HepG2 (cell line): ENCODE results near the gene ZFYVE28. TPM values are rescaled to one million over a fixed set of nuclear protein-coding genes. Genes with fewer than 3 reads are reported as not detected.

ENCODE experiments used
- ZBTB40 ChIP-seq, 2 experiments: fragments of 450-650 bp in 1 of 2; sonication (generic) in 1 of 2; formaldehyde crosslinking in 1 of 2; IDR thresholded peaks; 2 replicates each; pipeline versions ENCODE4 v1.6.1 to v1.8.0; 2016 to 2022; ENCODE audit warnings: antibody characterized with exemption in 1 of 2, mild to moderate bottlenecking in 1 of 2, missing genetic modification reagents in 1 of 2
- ZNF292 ChIP-seq: sonication (generic); formaldehyde crosslinking; IDR thresholded peaks from 2 replicates; pipeline ENCODE4 v1.8.1; 2022; ENCODE audit warnings: mild to moderate bottlenecking, low read depth, missing genetic modification reagents, borderline replicate concordance
- polyA plus RNA-seq, 8 experiments: library from polyadenylated mRNA; depleted of rRNA in 3 of 8; stranded (reverse) in 7 of 8; unstranded in 1 of 8; fragments of >200 nt; fragmentation: Illumina TruSeq in 4 of 8; extraction: Trizol in 4 of 8; gene quantifications; 2 replicates each; pipeline versions ENCODE4 v1.2.1 to v1.2.3, GENCODE V29; 2011 to 2016; ENCODE audit warnings: low read depth in 4 of 8, missing spikeins in 1 of 8, mixed read lengths in 1 of 8; ENCODE audit not compliant: insufficient read depth in 1 of 8
- total RNA-seq, 5 experiments: library from RNA; depleted of rRNA; stranded (reverse); fragments of >200 nt; fragmentation: Illumina TruSeq; extraction: Trizol; gene quantifications; 2 replicates each; pipeline ENCODE4 v1.2.3, GENCODE V29; 2016; ENCODE audit warnings: low read depth in 1 of 5

The ZFYVE28 gene
- total and polyA plus RNA-seq, 2 of the 13 experiments (the other 11 are each of a cell fraction or from before 2014, with no cell fraction given), result 0.12 to 0.22 TPM

GRCh38 chr4:2402048-2402842 lies 16.2 kb downstream of the ZFYVE28 start (continued):
- TF ChIP-seq ZNF292 (CRISPR knock-in tag) (0 out of 2 replicates have a peak, but pooled peaks have one; percentile 48), ZBTB40 (IDR thresholded peaks at IDR 0.05) (no peak), ZBTB40 (CRISPR knock-in tag; IDR thresholded peaks at IDR 0.05) (no peak)
